Large intestine (tissue), 3 donors: Measurements from ENCODE around the gene LCE1D. TPM values are rescaled to one million over a fixed set of nuclear protein-coding genes. Genes with fewer than 3 reads are reported as not detected.

Source experiments
- DNase-seq, 2 donors: peaks; one replicate each; pipeline versions ENCODE4 v3.0.0 to v3.0.0-alpha.2; 2013
- H3K27ac ChIP-seq: one replicate; pipeline ENCODE4 v1.5.1; 2013; ENCODE audit warnings: low read length
- H3K27me3 ChIP-seq: 2 replicates; pipeline ENCODE4 v1.6.1; 2013; ENCODE audit warnings: low read length; ENCODE audit not compliant: control insufficient read depth, insufficient read depth
- H3K36me3 ChIP-seq: 2 replicates; pipeline ENCODE4 v1.6.1; 2013; ENCODE audit warnings: low read length; ENCODE audit not compliant: control insufficient read depth, insufficient read depth
- H3K4me1 ChIP-seq: one replicate; pipeline ENCODE4 v1.6.1; 2013; ENCODE audit warnings: low read length; ENCODE audit not compliant: control insufficient read depth, insufficient read depth
- H3K4me3 ChIP-seq: one replicate; pipeline ENCODE4 v1.5.1; 2013; ENCODE audit warnings: low read length
- H3K9me3 ChIP-seq: one replicate; pipeline ENCODE4 v1.6.1; 2013; ENCODE audit warnings: mild to moderate bottlenecking, low read depth, low read length, moderate library complexity; ENCODE audit not compliant: control insufficient read depth
- WGBS: methylation state at CpG from one replicate; pipeline ENCODE4 v1.1.5; 2013; ENCODE audit warnings: low lambda C conversion rate; ENCODE audit not compliant: insufficient coverage; 5-methylcytosine and 5-hydroxymethylcytosine counted together
- polyA plus RNA-seq: library from polyadenylated mRNA; unstranded; fragments of 120-200 nt; gene quantifications from one replicate; pipeline ENCODE4 v1.2.1, GENCODE V29; 2013

Gene LCE1D
- polyA plus RNA-seq, 1 donor: not detected

DNA sequence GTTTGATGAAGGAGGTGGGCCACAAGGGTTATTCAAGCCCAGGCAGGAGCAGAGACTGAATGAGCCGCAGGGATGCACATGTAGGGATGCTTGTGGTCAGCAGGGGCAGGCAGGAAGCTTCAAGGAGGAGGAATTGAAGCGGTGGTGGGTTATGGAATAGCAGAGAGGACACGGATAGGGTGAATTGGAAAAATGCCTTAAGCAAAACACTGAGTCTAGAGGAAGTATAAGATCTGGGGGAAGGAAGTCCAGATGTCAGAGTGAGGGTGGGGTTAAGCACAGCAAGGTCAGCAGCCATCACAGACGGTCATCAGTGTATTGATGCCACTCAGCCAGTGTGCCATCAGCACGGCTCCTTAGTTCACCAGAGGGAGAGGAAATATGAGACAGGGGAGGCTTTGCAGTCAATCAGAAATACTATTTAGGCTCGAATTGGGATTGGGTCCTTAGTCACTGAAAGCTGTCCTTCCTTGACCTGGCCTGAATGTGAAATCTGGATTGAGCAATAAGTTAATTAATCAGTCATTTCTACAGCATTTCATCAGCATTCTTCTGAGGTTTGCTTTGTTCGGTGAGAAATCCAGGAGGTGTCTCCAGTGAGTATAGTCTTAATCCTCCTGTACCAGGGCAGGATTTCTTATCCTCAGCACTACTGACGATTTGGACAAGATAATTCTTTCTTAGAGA is 27.5 kb upstream of the LCE1D start:
- WGBS: 67% methylated on average over 1 of the region's 8 CpGs
- Histone ChIP-seq H3K9me3 (no peaks in the 10 kb centered on the region), H3K27ac (no peak overlapping the region), H3K4me1 (no peaks in the 10 kb centered on the region), H3K4me3 (no peak overlapping the region), H3K27me3 (no peaks in the 10 kb centered on the region), H3K36me3 (no peaks in the 10 kb centered on the region)
- no peak for DNase-seq

DNA sequence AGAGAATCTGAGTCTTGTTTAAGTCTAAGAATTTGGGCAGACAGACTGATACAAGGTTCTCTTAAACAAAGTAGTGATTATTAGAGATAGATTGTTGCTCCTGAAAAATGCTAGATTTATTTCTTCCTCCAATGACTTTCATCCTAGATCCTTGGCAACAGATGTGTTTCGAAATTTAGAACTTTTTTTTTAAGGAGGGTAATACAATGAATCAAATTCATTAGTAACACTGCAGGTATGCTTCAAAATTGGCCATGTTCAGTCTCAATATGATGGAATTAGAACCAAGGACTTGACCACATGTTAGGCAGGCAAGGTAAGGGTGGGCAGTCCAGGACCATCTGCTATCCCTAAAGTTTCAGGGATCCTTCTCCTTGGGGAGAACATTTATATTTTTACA is 26.1 kb upstream of the LCE1D start:
- Histone ChIP-seq H3K27me3 (no peaks in the 10 kb centered on the region), H3K27ac (no peak overlapping the region), H3K4me3 (no peak overlapping the region), H3K4me1 (no peaks in the 10 kb centered on the region), H3K36me3 (no peaks in the 10 kb centered on the region), H3K9me3 (no peaks in the 10 kb centered on the region)
- no CpG with 5 or more reads among the region's 1 CpG for WGBS
- DNase-seq: no peak

DNA sequence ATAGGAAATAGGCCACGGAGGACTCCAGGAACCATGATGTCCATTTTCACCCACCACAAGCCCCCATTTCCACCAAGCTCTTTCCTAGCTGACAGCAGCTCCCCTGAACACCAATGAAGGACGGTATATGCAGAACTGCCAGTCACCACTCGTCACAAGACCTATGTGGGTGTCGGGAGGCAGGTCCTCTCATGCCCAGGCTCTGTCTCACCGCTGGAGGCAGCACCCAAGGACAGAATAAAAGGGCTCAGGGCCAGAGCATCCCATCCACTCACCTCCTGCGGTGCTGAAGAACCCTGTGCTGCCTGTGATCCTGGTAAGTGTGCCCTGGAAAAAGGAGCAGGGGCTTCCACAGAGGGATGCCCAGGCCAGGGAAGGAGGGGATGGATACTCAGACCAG is 21.6 kb upstream of the LCE1D start, which contains the start of gene LCE1F:
Gene LCE1F, plus strand, starts transcription at position 266 of the 400 bp plus-strand sequence. CDS start 1,232 bp downstream, outside the sequence.
- no peaks in the 10 kb centered on the region for H3K4me1 ChIP-seq
- no peaks in the 10 kb centered on the region for H3K9me3 ChIP-seq
- H3K27me3 ChIP-seq: no peaks in the 10 kb centered on the region
- no peaks in the 10 kb centered on the region for H3K36me3 ChIP-seq
- no peak within 1 kb of the TSS for H3K27ac ChIP-seq
- no peak for DNase-seq
- no peak within 1 kb of the TSS for H3K4me3 ChIP-seq
- WGBS: 80% methylated on average over 1 of the region's 6 CpGs

- Histone ChIP-seq H3K27ac (no peak overlapping the region), H3K27me3 (no peaks in the 10 kb centered on the region), H3K4me1 (no peaks in the 10 kb centered on the region), H3K9me3 (no peaks in the 10 kb centered on the region), H3K36me3 (no peaks in the 10 kb centered on the region), H3K4me3 (no peak overlapping the region)
- WGBS: no CpG with 5 or more reads among the region's 11 CpGs
- DNase-seq: no peak
Measured at GRCh38 chr1:152776361-152776760, 20.2 kb upstream of the LCE1D start.

- no peaks in the 10 kb centered on the region for H3K9me3 ChIP-seq
- H3K27ac ChIP-seq: no peak overlapping the region
- WGBS: no CpG with 5 or more reads among the region's 4 CpGs
- no peaks in the 10 kb centered on the region for H3K4me1 ChIP-seq
- no peak overlapping the region for H3K4me3 ChIP-seq
- no peak for DNase-seq
- H3K36me3 ChIP-seq: no peaks in the 10 kb centered on the region
- H3K27me3 ChIP-seq: no peaks in the 10 kb centered on the region
Measured at GRCh38 chr1:152777510-152778137, 18.9 kb upstream of the LCE1D start.

GRCh38 chr1:152783095-152783494 is 13.4 kb upstream of the LCE1D start:
- Histone ChIP-seq H3K27ac (no peak overlapping the region), H3K9me3 (no peaks in the 10 kb centered on the region), H3K27me3 (peaks cover 2% of the 10 kb centered on the region), H3K4me3 (no peak overlapping the region), H3K4me1 (no peaks in the 10 kb centered on the region), H3K36me3 (no peaks in the 10 kb centered on the region)
- no peak for DNase-seq
- WGBS: no CpG with 5 or more reads among the region's 2 CpGs

GRCh38 chr1:152786077-152786476 is 10.4 kb upstream of the LCE1D start, which contains the start of gene LCE1E:
Gene LCE1E, plus strand, starts transcription at chr1:152786257. Its CDS starts 1,043 bp downstream, at chr1:152787300.
- H3K4me1 ChIP-seq: no peaks in the 10 kb centered on the region
- H3K36me3 ChIP-seq: no peaks in the 10 kb centered on the region
- no peak within 1 kb of the TSS for H3K4me3 ChIP-seq
- no peaks in the 10 kb centered on the region for H3K9me3 ChIP-seq
- WGBS: no CpG with 5 or more reads among the region's 2 CpGs
- DNase-seq: no peak
- peaks cover 2% of the 10 kb centered on the region for H3K27me3 ChIP-seq
- no peak within 1 kb of the TSS for H3K27ac ChIP-seq

DNA sequence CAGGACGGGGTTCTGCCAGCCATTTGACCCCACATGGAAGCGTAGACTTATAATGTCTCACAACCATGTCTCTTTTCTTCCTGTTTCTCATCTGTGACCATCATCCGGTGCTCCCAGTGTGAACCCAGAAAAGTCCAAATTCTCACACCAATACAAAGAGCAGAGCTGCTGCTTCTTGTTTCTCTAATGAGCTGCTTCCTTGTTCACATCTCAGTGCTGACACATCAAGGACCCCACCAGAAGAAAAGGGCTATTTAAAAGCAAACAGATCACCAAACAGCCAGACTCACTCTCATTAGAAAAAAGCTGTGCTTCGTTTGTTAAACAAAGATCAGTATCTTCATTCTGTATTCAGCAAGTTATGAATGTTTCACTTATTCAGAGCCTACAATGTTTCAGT is 835 bp upstream of the LCE1D start:
- Histone ChIP-seq H3K27ac (no peak overlapping the region), H3K27me3 (no peaks in the 10 kb centered on the region), H3K9me3 (no peaks in the 10 kb centered on the region), H3K36me3 (no peaks in the 10 kb centered on the region), H3K4me1 (no peaks in the 10 kb centered on the region), H3K4me3 (no peak overlapping the region)
- no CpG with 5 or more reads among the region's 4 CpGs for WGBS
- DNase-seq: no peak

- H3K9me3 ChIP-seq: no peaks in the 10 kb centered on the region
- no peak overlapping the region for H3K4me3 ChIP-seq
- no peaks in the 10 kb centered on the region for H3K27me3 ChIP-seq
- no CpG with 5 or more reads among the region's 1 CpG for WGBS
- H3K27ac ChIP-seq: no peak overlapping the region
- H3K36me3 ChIP-seq: no peaks in the 10 kb centered on the region
- H3K4me1 ChIP-seq: no peaks in the 10 kb centered on the region
- no peak for DNase-seq
Measured at GRCh38 chr1:152801333-152801732, 4.8 kb downstream of the LCE1D start.

DNA sequence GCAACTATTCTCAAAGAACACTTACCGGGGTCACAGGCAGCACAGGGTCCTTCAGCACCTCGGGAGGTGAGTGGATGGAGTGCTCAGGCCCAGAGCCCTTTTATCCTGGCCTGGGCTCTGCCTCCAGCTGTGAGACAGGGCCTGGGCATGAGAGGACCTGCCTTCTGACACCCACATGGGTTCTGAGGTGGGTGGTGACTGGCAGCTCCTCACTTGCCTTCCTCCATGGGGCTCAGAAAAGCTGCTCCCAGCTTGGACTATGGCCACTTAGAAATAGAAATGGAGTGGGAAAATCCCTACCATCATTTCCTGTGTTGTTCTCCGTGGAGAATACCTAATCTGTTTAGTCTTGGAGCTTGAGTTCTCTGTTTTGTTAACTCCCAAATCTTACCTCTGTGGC is 10.1 kb downstream of the LCE1D start, which contains the start of gene LCE1C:
Gene LCE1C, minus strand, starts transcription at position 76 of the 400 bp plus-strand sequence. CDS start 1,173 bp downstream, outside the sequence.
- Histone ChIP-seq H3K36me3 (no peaks in the 10 kb centered on the region), H3K27me3 (no peaks in the 10 kb centered on the region), H3K4me1 (no peaks in the 10 kb centered on the region), H3K4me3 (no peak within 1 kb of the TSS), H3K27ac (no peak within 1 kb of the TSS), H3K9me3 (no peaks in the 10 kb centered on the region)
- WGBS: 20% methylated on average over 1 of the region's 3 CpGs
- DNase-seq: no peak
